ENCODE results near the gene FUT7. TPM values are rescaled to one million over a fixed set of nuclear protein-coding genes. Genes with fewer than 3 reads are reported as not detected.

FUT7 gene
- total and polyA plus RNA-seq, 4 experiments from 2014 or later: 3.4 to 43.8 (median 13.6) TPM

GRCh38 chr9:137023157-137023556 lies 8.7 kb downstream of the FUT7 start:
- Histone ChIP-seq H3K9me3 (ENCODE audit: control insufficient read depth in 1 of 2, low read length in 2 of 2) (no peaks in the 10 kb centered on the region), H3K27me3 (ENCODE audit: insufficient read depth, low read length) (no peaks in the 10 kb centered on the region), H3K27ac (ENCODE audit: low read depth, low read length) (no peak overlapping the region), H3K4me1 (ENCODE audit: insufficient read depth, low read length) (peaks cover 24% of the 10 kb centered on the region), H3K36me3 (ENCODE audit: insufficient read depth, low read length) (no peaks in the 10 kb centered on the region), H3K4me3 (ENCODE audit: low read length in 2 of 2) (no peak overlapping the region)
- Mint-ChIP-seq H3K4me1 (peaks cover 1 to 20% (median 11%) of the 10 kb centered on the region in 4 donors), H3K27ac (peak overlapping the region in 1 of 7 donors; percentile 48), H3K9me3 (peaks cover 0 to 3% (median 0%) of the 10 kb centered on the region in 8 donors), H3K36me3 (peaks cover 5 to 8% of the 10 kb centered on the region in 2 donors), H3K27me3 (no peaks in the 10 kb centered on the region), H3K4me3 (no peak overlapping the region)
- intact Hi-C loops (cut with micrococcal nuclease): loop anchor here (10.0 kb wide), 1 partner anchor 48 kb away; the partner anchor contains the start of gene PTGDS
- POLR2A ChIA-PET (ENCODE audit: partially characterized antibody): no interaction called here
- no peak for DNase-seq
- CTCF ChIA-PET (ENCODE audit: partially characterized antibody): interaction anchor here (1.6 to 4.4 kb wide), 2 partner anchors 12 kb away, joined by 4 to 43 read pairs; no protein-coding TSS in a partner anchor

- Mint-ChIP-seq H3K27ac (no peak overlapping the region), H3K4me3 (no peak overlapping the region), H3K9me3 (peaks cover 0 to 3% (median 0%) of the 10 kb centered on the region in 8 donors), H3K27me3 (no peaks in the 10 kb centered on the region), H3K36me3 (peaks cover 5 to 8% of the 10 kb centered on the region in 2 donors), H3K4me1 (peaks cover 1 to 20% (median 11%) of the 10 kb centered on the region in 4 donors)
- intact Hi-C loops (cut with micrococcal nuclease): loop anchor here (10.0 kb wide), 1 partner anchor 48 kb away; the partner anchor contains the start of gene PTGDS
- no peaks in the 10 kb centered on the region for H3K36me3 ChIP-seq (ENCODE audit: insufficient read depth, low read length)
- no peaks in the 10 kb centered on the region for H3K27me3 ChIP-seq (ENCODE audit: insufficient read depth, low read length)
- H3K27ac ChIP-seq (ENCODE audit: low read depth, low read length): no peak overlapping the region
- ChIA-PET POLR2A (ENCODE audit: partially characterized antibody) (interaction anchor here (1.8 to 2.2 kb wide), 3 partner anchors 9 to 26 kb away, joined by 5 to 10 read pairs (median 8); partner anchors contain the start of genes CLIC3 and FUT7), CTCF (ENCODE audit: partially characterized antibody) (interaction anchor here (1.6 kb wide), 1 partner anchor 12 kb away, joined by 4 read pairs; no protein-coding TSS in a partner anchor)
- no peak for DNase-seq
- peaks cover 24% of the 10 kb centered on the region for H3K4me1 ChIP-seq (ENCODE audit: insufficient read depth, low read length)
- no peak overlapping the region for H3K4me3 ChIP-seq (ENCODE audit: low read length in 2 of 2)
- no peaks in the 10 kb centered on the region for H3K9me3 ChIP-seq (ENCODE audit: control insufficient read depth in 1 of 2, low read length in 2 of 2)
These were observed 9.3 kb downstream of the FUT7 start for GRCh38 chr9:137022662-137023008.

- H3K27me3 ChIP-seq (ENCODE audit: insufficient read depth, low read length): no peaks in the 10 kb centered on the region
- ChIA-PET CTCF (ENCODE audit: partially characterized antibody) (interaction anchor here (1.2 to 1.6 kb wide), 4 partner anchors 13 to 202 kb away, joined by 3 to 4 read pairs (median 3); no protein-coding TSS in a partner anchor), POLR2A (ENCODE audit: partially characterized antibody) (interaction anchor here (1.2 to 2.2 kb wide), 4 partner anchors 10 to 48 kb away, joined by 4 to 10 read pairs (median 6); partner anchors contain the start of genes CLIC3, FUT7 and SAPCD2)
- intact Hi-C loops (cut with micrococcal nuclease): loop anchor here (10.0 kb wide), 1 partner anchor 47 kb away; the partner anchor contains the start of gene PTGDS
- Mint-ChIP-seq H3K4me3 (peak overlapping the region in 1 of 8 donors; percentile 72), H3K4me1 (peaks cover 1 to 16% (median 8%) of the 10 kb centered on the region in 4 donors), H3K27me3 (no peaks in the 10 kb centered on the region), H3K27ac (peak overlapping the region; percentile 15 to 89 (median 79)), H3K36me3 (peaks cover 5 to 8% of the 10 kb centered on the region in 2 donors), H3K9me3 (peaks cover 0 to 3% (median 0%) of the 10 kb centered on the region in 8 donors)
- H3K4me1 ChIP-seq (ENCODE audit: insufficient read depth, low read length): peaks cover 20% of the 10 kb centered on the region
- H3K27ac ChIP-seq (ENCODE audit: low read depth, low read length): peak overlapping the region; percentile 15
- no peak overlapping the region for H3K4me3 ChIP-seq (ENCODE audit: low read length in 2 of 2)
- no peaks in the 10 kb centered on the region for H3K36me3 ChIP-seq (ENCODE audit: insufficient read depth, low read length)
- peak; percentile 60 to 83 (median 63) for DNase-seq
- H3K9me3 ChIP-seq (ENCODE audit: control insufficient read depth in 1 of 2, low read length in 2 of 2): no peaks in the 10 kb centered on the region
These were observed 9.8 kb downstream of the FUT7 start for GRCh38 chr9:137021979-137022661.

GRCh38 chr9:137021568-137021978 lies 10.3 kb downstream of the FUT7 start:
- Histone ChIP-seq H3K36me3 (ENCODE audit: insufficient read depth, low read length) (no peaks in the 10 kb centered on the region), H3K4me1 (ENCODE audit: insufficient read depth, low read length) (peaks cover 14% of the 10 kb centered on the region), H3K4me3 (ENCODE audit: low read length in 2 of 2) (no peak overlapping the region), H3K27me3 (ENCODE audit: insufficient read depth, low read length) (no peaks in the 10 kb centered on the region), H3K27ac (ENCODE audit: low read depth, low read length) (peak overlapping the region; percentile 15), H3K9me3 (ENCODE audit: control insufficient read depth in 1 of 2, low read length in 2 of 2) (no peaks in the 10 kb centered on the region)
- H3K27ac Mint-ChIP-seq: peak overlapping the region in 4 of 7 donors; percentile 66 to 89 (median 80)
- H3K27me3 Mint-ChIP-seq: no peaks in the 10 kb centered on the region
- intact Hi-C loops (cut with micrococcal nuclease): loop anchor here (10.0 kb wide), 1 partner anchor 47 kb away; the partner anchor contains the start of gene PTGDS
- H3K9me3 Mint-ChIP-seq: peaks cover 0 to 3% (median 0%) of the 10 kb centered on the region in 8 donors
- peaks cover 1 to 12% (median 5%) of the 10 kb centered on the region in 4 donors for H3K4me1 Mint-ChIP-seq
- peaks cover 5 to 12% of the 10 kb centered on the region in 2 donors for H3K36me3 Mint-ChIP-seq
- no peak for DNase-seq
- no peak overlapping the region for H3K4me3 Mint-ChIP-seq
- POLR2A ChIA-PET (ENCODE audit: partially characterized antibody): interaction anchor here (0.9 to 2.2 kb wide), 5 partner anchors 10 to 49 kb away, joined by 3 to 10 read pairs (median 5); partner anchors contain the start of genes CLIC3, FUT7 and SAPCD2
- CTCF ChIA-PET (ENCODE audit: partially characterized antibody): interaction anchor here (0.8 to 1.6 kb wide), 7 partner anchors 8 to 202 kb away, joined by 3 to 10 read pairs (median 3); no protein-coding TSS in a partner anchor

- Histone ChIP-seq H3K27me3 (ENCODE audit: insufficient read depth, low read length) (no peaks in the 10 kb centered on the region), H3K9me3 (ENCODE audit: control insufficient read depth in 1 of 2, low read length in 2 of 2) (no peaks in the 10 kb centered on the region), H3K36me3 (ENCODE audit: insufficient read depth, low read length) (peaks cover 3% of the 10 kb centered on the region), H3K4me1 (ENCODE audit: insufficient read depth, low read length) (peaks cover 8% of the 10 kb centered on the region), H3K27ac (ENCODE audit: low read depth, low read length) (no peak overlapping the region), H3K4me3 (ENCODE audit: low read length in 2 of 2) (no peak overlapping the region)
- peak overlapping the region in 1 of 7 donors; percentile 71 for H3K27ac Mint-ChIP-seq
- CTCF ChIA-PET (ENCODE audit: partially characterized antibody): interaction anchor here (0.8 to 1.5 kb wide), 7 partner anchors 8 to 201 kb away, joined by 3 to 10 read pairs (median 3); no protein-coding TSS in a partner anchor
- intact Hi-C loops (cut with micrococcal nuclease): loop anchor here (10.0 kb wide), 1 partner anchor 46 kb away; the partner anchor contains the start of gene PTGDS
- POLR2A ChIA-PET (ENCODE audit: partially characterized antibody): interaction anchor here (0.9 to 2.2 kb wide), 5 partner anchors 11 to 50 kb away, joined by 3 to 10 read pairs (median 5); partner anchors contain the start of genes CLIC3, FUT7 and SAPCD2
- peaks cover 1 to 10% (median 4%) of the 10 kb centered on the region in 4 donors for H3K4me1 Mint-ChIP-seq
- H3K27me3 Mint-ChIP-seq: no peaks in the 10 kb centered on the region
- no peak overlapping the region for H3K4me3 Mint-ChIP-seq
- H3K9me3 Mint-ChIP-seq: peaks cover 0 to 3% (median 0%) of the 10 kb centered on the region in 8 donors
- H3K36me3 Mint-ChIP-seq: peaks cover 5 to 12% of the 10 kb centered on the region in 2 donors
- no peak for DNase-seq
These were observed 10.9 kb downstream of the FUT7 start for GRCh38 chr9:137020771-137021567.

GRCh38 chr9:137019891-137020683 lies 11.8 kb downstream of the FUT7 start:
- no peak for DNase-seq
- Mint-ChIP-seq H3K27ac (peak overlapping the region in 1 of 7 donors; percentile 27), H3K9me3 (peaks cover 0 to 3% (median 0%) of the 10 kb centered on the region in 8 donors), H3K36me3 (peaks cover 5 to 12% of the 10 kb centered on the region in 2 donors), H3K27me3 (no peaks in the 10 kb centered on the region), H3K4me3 (no peak overlapping the region), H3K4me1 (peaks cover 1 to 10% (median 4%) of the 10 kb centered on the region in 4 donors)
- CTCF ChIA-PET (ENCODE audit: partially characterized antibody): interaction anchor here (0.8 to 1.5 kb wide), 3 partner anchors 9 to 27 kb away, joined by 3 to 10 read pairs (median 3); no protein-coding TSS in a partner anchor
- Histone ChIP-seq H3K27me3 (ENCODE audit: insufficient read depth, low read length) (no peaks in the 10 kb centered on the region), H3K9me3 (ENCODE audit: control insufficient read depth in 1 of 2, low read length in 2 of 2) (no peaks in the 10 kb centered on the region), H3K27ac (ENCODE audit: low read depth, low read length) (no peak overlapping the region), H3K4me3 (ENCODE audit: low read length in 2 of 2) (no peak overlapping the region), H3K36me3 (ENCODE audit: insufficient read depth, low read length) (peaks cover 6% of the 10 kb centered on the region), H3K4me1 (ENCODE audit: insufficient read depth, low read length) (peaks cover 2% of the 10 kb centered on the region)
- POLR2A ChIA-PET (ENCODE audit: partially characterized antibody): interaction anchor here (2.1 to 2.2 kb wide), 2 partner anchors 16 to 23 kb away, joined by 8 to 10 read pairs; partner anchors contain the start of gene CLIC3
- intact Hi-C loops (cut with micrococcal nuclease): loop anchor here (10.0 kb wide), 1 partner anchor 45 kb away; the partner anchor contains the start of gene PTGDS

Measured in CD4-positive, alpha-beta memory T cell (primary cell).